Measurements from ENCODE around the gene ANKFN1.

The ANKFN1 gene

GRCh38 chr17:56130631-56131030, 22.6 kb upstream of the ANKFN1 start:
- DNase-seq (ENCODE audit: low spot score) = no peak
- TF ChIP-seq, protein P1, sequence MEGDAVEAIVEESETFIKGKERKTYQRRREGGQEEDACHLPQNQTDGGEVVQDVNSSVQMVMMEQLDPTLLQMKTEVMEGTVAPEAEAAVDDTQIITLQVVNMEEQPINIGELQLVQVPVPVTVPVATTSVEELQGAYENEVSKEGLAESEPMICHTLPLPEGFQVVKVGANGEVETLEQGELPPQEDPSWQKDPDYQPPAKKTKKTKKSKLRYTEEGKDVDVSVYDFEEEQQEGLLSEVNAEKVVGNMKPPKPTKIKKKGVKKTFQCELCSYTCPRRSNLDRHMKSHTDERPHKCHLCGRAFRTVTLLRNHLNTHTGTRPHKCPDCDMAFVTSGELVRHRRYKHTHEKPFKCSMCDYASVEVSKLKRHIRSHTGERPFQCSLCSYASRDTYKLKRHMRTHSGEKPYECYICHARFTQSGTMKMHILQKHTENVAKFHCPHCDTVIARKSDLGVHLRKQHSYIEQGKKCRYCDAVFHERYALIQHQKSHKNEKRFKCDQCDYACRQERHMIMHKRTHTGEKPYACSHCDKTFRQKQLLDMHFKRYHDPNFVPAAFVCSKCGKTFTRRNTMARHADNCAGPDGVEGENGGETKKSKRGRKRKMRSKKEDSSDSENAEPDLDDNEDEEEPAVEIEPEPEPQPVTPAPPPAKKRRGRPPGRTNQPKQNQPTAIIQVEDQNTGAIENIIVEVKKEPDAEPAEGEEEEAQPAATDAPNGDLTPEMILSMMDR (IDR thresholded peaks at IDR 0.05; ENCODE audit: extremely low read depth, insufficient read depth, missing control alignments) = no peak
- in situ Hi-C loops (cut with MboI; ENCODE audit: low pct_unique_long_range_greater_than_20kb, low sequenced_read_pairs, unreplicated experiment) = no loop called here

DNA sequence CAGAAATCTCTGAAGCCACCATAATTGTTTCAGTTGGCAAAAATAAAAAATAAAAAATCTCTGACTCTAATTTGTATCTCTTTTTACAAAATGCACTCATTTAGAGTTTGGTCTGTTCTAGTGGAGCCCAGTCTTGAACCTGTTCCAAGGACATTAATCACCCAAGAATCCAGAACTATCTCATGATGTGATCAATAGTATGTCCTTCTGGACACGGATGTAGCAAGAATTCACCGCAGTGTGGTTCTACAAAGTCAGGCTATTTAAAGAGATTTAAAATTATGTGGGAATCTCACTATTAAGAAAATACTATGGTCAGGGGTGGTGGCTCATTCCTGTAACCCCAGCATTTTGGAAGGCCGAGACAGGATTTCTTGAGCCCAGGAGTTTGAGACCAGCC, 21.8 kb upstream of the ANKFN1 start:
- in situ Hi-C loops (cut with MboI; ENCODE audit: low pct_unique_long_range_greater_than_20kb, low sequenced_read_pairs, unreplicated experiment) = no loop called here
- TF ChIP-seq, protein P1 (IDR thresholded peaks at IDR 0.05; ENCODE audit: extremely low read depth, insufficient read depth, missing control alignments) = no peak

DNA sequence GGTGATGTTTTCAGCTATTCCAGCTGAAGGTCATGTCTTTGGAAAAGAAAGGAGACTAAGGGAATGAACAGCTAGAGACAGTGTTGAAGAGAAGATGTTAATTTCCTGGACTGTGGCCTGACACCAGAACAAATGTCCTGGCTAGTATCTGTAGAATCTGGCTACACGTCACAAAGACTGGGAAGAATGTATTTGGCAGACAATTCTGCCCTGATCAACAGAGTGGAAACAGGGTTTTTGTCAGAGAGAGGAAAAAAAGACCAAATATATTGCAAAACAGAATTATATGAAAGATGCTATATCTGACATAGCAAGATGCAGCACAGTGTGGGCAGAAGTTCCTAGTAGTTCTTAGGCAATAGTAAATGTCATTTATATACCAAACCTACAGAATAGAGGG, 17.0 kb upstream of the ANKFN1 start:
- in situ Hi-C loops (cut with MboI; ENCODE audit: low pct_unique_long_range_greater_than_20kb, low sequenced_read_pairs, unreplicated experiment) = no loop called here
- DNase-seq (ENCODE audit: low spot score) = no peak
- TF ChIP-seq, protein P1 (IDR thresholded peaks at IDR 0.05; ENCODE audit: extremely low read depth, insufficient read depth, missing control alignments) = no peak

More for the DNA sequence above, 21.8 kb upstream of the ANKFN1 start:
- no peak for DNase-seq (ENCODE audit: low spot score)

GRCh38 chr17:56141046-56141839, 12.0 kb upstream of the ANKFN1 start:
- no peak for DNase-seq (ENCODE audit: low spot score)
- TF ChIP-seq, protein P1 (IDR thresholded peaks at IDR 0.05; ENCODE audit: extremely low read depth, insufficient read depth, missing control alignments) = no peak
- in situ Hi-C loops (cut with MboI; ENCODE audit: low pct_unique_long_range_greater_than_20kb, low sequenced_read_pairs, unreplicated experiment) = no loop called here

GRCh38 chr17:56142325-56142724, 10.9 kb upstream of the ANKFN1 start:
- no peak for DNase-seq (ENCODE audit: low spot score)
- in situ Hi-C loops (cut with MboI; ENCODE audit: low pct_unique_long_range_greater_than_20kb, low sequenced_read_pairs, unreplicated experiment) = no loop called here
- TF ChIP-seq, protein P1 (IDR thresholded peaks at IDR 0.05; ENCODE audit: extremely low read depth, insufficient read depth, missing control alignments) = no peak

GRCh38 chr17:56142781-56143180, 10.5 kb upstream of the ANKFN1 start:
- no peak for DNase-seq (ENCODE audit: low spot score)
- TF ChIP-seq, protein P1 (IDR thresholded peaks at IDR 0.05; ENCODE audit: extremely low read depth, insufficient read depth, missing control alignments) = no peak
- in situ Hi-C loops (cut with MboI; ENCODE audit: low pct_unique_long_range_greater_than_20kb, low sequenced_read_pairs, unreplicated experiment) = no loop called here

Measured in GM13977 (cell line).